Measurements from ENCODE around the gene GPR18.

Gene GPR18

DNA sequence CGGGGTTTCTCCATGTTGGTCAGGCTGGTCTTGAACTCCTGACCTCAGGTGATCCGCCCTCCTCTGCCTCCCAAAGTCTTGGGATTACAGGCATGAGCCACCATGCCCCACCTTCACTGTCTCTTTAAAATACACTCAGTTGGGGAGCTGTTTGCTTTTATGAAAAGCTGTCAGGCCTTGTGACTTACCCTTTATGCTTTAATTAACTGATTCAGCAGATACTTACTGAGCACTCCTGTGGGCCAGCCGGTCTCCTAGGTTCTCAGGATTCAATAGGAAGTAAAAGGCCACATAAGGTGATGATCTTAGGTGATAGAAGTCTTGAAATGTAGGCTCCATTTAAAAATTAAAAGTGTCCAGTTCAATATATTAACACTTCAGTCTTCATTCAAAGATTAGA is 50.0 kb downstream of the GPR18 start:
- DNase-seq (ENCODE audit: low read depth in 3 of 3) = no peak

DNA sequence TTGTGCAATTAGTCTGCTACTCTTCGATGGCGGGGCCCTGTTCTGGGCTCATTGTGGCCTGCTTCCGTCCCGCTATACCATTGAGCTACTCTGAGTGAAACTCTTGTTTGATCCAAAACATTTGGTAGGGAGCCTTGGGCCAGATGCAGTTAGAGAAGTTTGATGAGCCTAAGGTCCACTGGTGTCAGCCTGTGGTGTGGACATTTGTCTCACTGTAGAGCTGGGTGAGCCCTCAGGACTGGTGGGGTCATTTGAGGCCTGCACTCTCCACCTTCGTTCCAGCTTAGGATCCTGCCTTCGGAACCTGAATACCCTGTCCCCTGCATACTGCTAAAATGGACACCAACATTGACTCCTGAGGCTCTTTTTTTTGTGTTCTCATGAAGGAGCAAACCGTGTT is 50.7 kb downstream of the GPR18 start:
- DNase-seq (ENCODE audit: low read depth in 3 of 3) = no peak

DNA sequence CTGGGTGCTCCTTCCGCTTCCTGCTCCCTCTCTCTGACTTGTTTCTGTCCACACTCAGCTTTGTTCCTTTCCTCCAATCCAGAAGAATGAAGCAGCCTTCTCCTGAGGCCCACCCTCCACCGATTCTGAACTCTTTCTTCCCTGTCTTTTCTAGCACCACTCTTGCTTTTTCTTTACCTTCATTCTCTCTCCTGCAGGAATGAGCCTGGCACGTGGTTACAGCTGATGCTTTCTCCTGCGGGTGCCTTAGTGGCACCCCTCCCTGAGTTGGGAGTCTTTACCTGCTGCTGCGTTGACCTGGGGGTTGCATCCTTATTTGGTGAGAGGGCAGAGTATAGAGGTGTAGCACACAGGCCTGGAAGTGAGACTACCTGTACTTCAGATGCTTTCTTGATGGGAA is 51.3 kb downstream of the GPR18 start:
- DNase-seq (ENCODE audit: low read depth in 3 of 3) = no peak

DNA sequence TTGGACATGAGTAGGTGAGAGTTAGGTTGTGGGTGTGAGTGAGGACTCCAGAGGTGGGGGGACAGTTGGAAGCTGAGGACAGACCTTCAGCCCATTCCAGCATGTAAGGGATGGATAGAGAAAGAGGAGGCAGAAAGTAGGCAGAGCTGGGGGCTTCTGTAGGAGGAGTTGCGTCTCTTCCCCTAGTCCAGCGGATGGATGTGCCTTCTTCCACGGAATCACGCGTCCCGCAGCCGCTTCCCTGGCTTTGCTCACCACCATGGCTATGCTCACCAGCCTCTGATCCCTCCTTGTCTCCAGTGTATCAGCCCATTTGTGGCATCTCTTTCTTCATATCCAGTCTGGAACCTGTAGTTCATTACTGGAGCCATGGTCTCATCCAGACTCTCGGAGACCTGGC is 52.0 kb downstream of the GPR18 start:
- DNase-seq (ENCODE audit: low read depth in 3 of 3) = no peak

- DNase-seq (ENCODE audit: low read depth in 3 of 3) = no peak
These were observed 52.5 kb downstream of the GPR18 start for GRCh38 chr13:99205621-99206220.
